Stomach (tissue), 4 donors: ENCODE measurements around the gene TAF6.

Source experiments
- CTCF ChIP-seq, 7 experiments: fragments of 450-650 bp in 4 of 7; fragments of 200-600 bp in 3 of 7; sonication (generic) in 3 of 7; IDR thresholded peaks; one replicate each; pipeline ENCODE4 v1.5.1; 2016 to 2019; ENCODE audit warnings: antibody characterized with exemption in 7 of 7, control low read depth in 2 of 7, mild to moderate bottlenecking in 1 of 7
- EP300 ChIP-seq: sonication (generic); formaldehyde crosslinking; IDR thresholded peaks from one replicate; pipeline ENCODE4 v1.6.1; 2017; ENCODE audit warnings: antibody characterized with exemption
- POLR2A ChIP-seq, 4 donors: fragments of 450-650 bp; IDR thresholded peaks; one replicate each; pipeline ENCODE4 v1.6.1; 2016; ENCODE audit warnings: antibody characterized with exemption in 4 of 4, control low read depth in 2 of 4, mild to moderate bottlenecking in 1 of 4, moderate library complexity in 1 of 4

GRCh38 chr7:100122067-100122466 lies 2.9 kb upstream of the TAF6 start:
- no peak for TF ChIP-seq CTCF (IDR thresholded peaks at IDR 0.05)
- no peak for TF ChIP-seq POLR2A (IDR thresholded peaks at IDR 0.05)
- TF ChIP-seq EP300: no peak
